Measurements from ENCODE around the gene WNT1. TPM values are rescaled to one million over a fixed set of nuclear protein-coding genes. Genes with fewer than 3 reads are reported as not detected.

WNT1 gene
- total RNA-seq, 1 donor from 2014 or later: not detected

DNA sequence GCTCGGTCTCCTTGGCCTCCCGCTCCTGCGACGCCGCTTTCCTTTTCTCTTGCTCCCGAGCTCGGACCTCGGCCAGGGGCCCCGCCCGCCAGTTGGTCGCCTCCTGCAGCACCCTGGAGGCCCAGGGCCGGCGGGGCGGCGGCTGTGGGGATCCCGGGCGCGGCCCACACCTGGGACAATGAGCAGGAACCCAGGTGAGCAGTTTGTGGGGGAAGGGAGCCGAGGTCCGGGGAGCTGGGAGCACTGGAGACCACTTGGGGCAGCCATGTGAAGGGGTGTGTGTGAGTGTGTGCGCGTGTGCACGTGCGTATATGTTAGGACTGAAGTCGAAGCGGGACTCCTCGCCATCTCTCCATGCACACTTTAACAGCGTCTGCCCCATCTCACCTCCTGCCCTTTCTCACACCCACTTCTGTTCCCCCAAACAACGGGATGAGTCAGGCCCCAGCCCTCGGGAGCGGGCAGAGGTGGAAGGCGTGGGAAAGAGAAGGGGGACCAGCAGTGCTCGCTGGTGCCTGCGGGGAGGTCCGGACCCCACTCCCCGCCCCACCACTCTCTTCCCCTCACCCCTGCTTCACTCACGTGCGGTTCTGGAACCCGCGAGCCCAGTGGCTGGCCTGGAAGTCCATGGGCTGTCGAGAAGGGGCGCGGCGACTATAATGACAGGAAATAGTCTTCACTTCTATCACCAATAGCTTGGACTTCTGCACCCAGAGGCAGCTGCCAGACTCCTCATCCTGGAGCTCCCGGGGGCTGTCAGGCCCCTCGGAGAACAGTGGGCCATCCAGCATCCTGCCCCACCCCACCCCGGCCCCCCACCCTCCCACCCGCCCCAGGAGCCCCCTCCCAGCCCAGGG lies 20.6 kb downstream of the WNT1 start:
- intact Hi-C loops (cut with micrococcal nuclease): loop anchor here (1.0 kb wide), 1 partner anchor 20 kb away; the partner anchor contains the start of gene PRKAG1

- intact Hi-C loops (cut with micrococcal nuclease): no loop called here
These were observed 21.4 kb downstream of the WNT1 start, which contains the start of gene DDN for GRCh38 chr12:48999371-49000131. Gene DDN (minus strand): TSS chr12:48999375. CDS start chr12:48999287, 88 bp downstream.

DNA sequence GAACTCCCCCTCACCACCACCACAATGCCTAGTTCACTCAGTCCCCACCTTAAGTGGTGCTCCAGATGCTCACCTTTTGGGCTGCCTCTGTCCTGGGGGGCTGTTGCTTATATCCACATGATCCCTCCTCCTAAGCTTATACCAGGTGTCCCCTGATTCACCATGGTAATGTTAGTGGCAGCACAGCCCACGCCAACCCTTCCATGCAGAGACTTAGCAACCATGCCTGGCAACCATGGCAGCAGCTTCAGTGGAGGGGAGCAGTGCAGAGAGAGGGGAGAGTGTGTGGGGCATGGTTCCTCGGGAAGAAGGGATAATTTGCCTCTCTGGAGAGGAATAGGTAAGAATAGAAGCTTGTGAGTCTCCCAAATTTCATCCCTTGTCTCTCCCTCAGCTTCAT lies 22.2 kb downstream of the WNT1 start:
- intact Hi-C loops (cut with micrococcal nuclease): no loop called here

GRCh38 chr12:49008943-49009342 lies 30.8 kb downstream of the WNT1 start:
- intact Hi-C loops (cut with micrococcal nuclease): no loop called here

DNA sequence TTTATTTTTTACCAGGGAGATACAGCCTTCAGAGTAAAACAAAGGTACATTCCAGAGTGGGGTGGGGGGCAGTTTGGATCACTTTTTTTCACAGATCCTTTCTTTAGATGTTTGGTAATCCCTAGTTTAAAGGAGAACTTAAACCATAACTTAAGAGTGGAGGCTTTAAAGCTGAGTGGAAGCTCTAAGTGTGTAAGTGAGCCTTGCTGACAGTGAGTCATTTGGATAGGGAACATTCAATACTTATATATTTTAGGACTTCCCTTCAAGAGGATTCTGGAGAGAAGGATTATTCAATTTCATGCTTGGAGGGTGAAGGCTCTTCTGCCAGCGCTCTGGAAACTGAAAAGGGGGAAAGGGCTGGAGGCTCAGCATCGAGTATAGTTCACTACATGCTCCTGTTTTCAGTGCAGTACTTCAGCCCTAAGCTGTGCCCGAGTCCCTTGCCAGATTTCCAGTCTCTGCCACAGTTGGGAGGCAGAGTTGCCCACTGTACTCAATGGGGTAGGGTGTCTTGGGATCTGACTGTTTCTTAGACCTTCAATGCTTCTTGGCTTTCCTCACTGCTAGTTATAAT lies 32.1 kb downstream of the WNT1 start:
- intact Hi-C loops (cut with micrococcal nuclease): no loop called here

- intact Hi-C loops (cut with micrococcal nuclease): no loop called here
These were observed 34.6 kb downstream of the WNT1 start for GRCh38 chr12:49012739-49013138.

DNA sequence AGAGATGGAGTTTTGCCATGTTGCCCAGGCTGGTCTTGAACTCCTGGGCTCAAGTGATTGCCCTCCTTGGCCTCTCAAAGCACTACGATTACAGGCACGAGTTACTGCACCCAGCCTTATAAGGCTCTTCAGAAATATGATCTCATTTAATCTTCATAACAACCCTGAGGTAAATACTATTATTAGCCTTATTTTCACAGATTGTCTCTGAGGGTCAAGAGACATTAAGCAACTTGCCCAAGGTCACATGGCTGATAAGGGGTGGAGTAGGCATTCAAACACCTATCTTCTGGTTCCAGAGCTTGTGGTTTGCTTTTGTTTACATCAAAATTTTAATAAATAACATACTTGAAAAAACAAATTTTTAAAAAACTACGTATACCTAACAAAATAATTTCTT lies 35.3 kb downstream of the WNT1 start:
- intact Hi-C loops (cut with micrococcal nuclease): no loop called here

- intact Hi-C loops (cut with micrococcal nuclease): no loop called here
These were observed 36.4 kb downstream of the WNT1 start for GRCh38 chr12:49014547-49014946.

DNA sequence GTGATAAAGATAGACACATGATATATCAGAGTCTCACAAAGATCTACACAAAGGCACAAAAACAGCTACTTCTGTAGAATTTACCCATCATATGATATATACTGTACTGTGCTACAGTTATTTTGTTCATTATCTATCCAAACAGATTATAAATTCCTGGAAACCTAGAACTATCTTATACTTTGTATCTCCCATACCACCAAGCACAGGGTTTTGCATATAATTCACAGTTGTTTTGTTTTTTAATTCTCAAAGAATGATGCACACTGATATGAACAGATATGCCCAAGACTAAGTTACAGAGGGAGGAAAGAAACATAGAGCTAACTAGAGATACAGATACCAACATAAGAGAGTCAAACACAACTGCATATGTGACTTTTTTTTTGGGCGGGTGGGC lies 37.1 kb downstream of the WNT1 start:
- intact Hi-C loops (cut with micrococcal nuclease): loop anchor here (5.0 kb wide), 1 partner anchor 33 kb away; no protein-coding TSS in a partner anchor

GRCh38 chr12:49017891-49018260 lies 39.8 kb downstream of the WNT1 start:
- intact Hi-C loops (cut with micrococcal nuclease): loop anchor here (1.0 to 5.0 kb wide), 7 partner anchors 20 to 216 kb away; partner anchors contain the start of gene DDX23

DNA sequence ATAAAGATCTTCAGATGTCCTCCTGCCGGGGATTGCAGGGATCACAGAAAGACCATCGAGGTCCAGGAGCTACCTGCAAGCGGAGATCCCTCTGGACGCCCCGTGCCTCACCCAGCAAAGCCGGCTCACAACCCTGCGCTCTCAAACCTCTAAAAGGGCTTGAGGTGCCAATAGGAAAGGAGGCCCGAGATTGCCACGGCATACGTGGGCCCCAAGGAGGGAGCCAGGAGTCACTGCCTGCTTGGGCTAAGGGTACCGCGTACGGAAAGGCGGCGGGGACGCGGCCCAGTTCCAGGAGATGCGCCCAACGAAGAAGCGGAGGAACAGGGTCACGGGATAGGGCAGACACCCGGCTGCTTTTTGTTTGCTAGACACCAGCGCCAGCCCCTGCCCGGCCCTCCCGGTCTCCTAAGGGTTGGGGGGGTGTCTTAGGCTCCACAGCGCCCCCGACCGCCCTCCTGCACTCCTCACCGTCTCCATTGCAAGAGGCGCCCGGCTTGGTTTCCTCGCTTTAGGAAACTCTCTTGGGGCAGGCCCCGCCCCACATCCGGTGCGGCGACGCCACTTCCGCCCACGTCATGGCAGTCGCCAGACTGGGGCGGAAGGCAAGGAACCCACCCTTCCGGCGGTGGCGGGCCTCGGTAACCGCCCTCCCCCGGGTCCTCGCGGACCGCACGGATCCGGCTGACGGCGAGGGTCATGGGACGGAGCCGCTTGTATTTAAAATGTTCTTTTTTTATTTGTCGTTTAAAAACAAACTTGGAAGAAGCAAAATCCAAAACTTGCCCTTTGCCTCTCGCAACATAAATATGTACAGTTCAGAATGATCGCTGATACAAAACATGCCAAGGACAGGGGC lies 40.4 kb downstream of the WNT1 start, which contains the start of gene PRKAG1:
TSS of gene PRKAG1 (minus strand) at position 516 of the 859 bp plus-strand sequence. CDS start at position 480, 36 bp downstream.
- intact Hi-C loops (cut with micrococcal nuclease): loop anchor here (1.0 to 5.0 kb wide), 7 partner anchors 20 to 216 kb away; partner anchors contain the start of gene DDX23

- intact Hi-C loops (cut with micrococcal nuclease): loop anchor here (5.0 kb wide), 1 partner anchor 37 kb away; no protein-coding TSS in a partner anchor
These were observed 41.0 kb downstream of the WNT1 start for GRCh38 chr12:49019120-49019430.

DNA sequence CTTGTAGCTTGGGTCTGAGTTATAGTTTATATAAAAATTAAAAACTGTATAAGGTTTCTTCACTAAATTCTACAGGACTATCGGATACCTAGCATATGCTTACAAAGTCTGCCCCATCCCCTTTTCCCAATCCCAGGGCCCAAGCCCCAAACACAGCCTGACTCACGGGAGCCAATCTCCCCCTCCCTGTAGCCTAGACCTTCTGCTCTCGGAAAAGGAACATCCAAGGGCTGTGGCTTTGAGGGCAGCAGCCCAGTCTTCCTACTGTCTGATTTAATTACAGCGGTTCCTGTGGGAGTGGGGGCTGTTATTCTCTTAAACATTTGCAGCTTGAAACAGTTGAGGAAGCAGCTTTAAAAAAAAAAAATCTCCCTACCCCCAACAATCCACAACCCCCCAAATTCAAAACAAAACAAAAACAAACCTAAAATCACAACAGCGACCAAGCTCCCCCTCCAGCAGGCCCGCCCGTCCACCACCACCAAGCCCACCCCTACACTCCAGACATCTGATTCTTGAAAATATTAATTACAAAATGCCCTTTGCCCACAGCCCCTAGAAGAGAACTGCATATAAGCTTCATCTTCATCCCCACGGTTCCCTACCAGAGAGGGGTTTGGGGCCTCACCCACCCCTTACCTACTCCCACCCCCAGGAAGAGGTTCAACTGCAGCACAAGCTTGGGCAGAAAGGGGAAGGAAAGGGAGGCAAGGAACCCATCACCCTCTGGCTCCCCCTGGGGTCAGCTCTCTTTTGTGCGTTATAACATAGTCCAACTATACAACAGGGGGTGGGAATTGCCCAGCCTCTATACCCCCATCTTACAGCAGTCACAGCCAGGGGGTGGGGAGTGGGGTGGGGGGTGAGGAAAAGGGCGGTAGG lies 41.6 kb downstream of the WNT1 start:
- intact Hi-C loops (cut with micrococcal nuclease): loop anchor here (5.0 kb wide), 1 partner anchor 37 kb away; no protein-coding TSS in a partner anchor

- intact Hi-C loops (cut with micrococcal nuclease): no loop called here
These were observed 42.3 kb downstream of the WNT1 start for GRCh38 chr12:49020441-49020840.

DNA sequence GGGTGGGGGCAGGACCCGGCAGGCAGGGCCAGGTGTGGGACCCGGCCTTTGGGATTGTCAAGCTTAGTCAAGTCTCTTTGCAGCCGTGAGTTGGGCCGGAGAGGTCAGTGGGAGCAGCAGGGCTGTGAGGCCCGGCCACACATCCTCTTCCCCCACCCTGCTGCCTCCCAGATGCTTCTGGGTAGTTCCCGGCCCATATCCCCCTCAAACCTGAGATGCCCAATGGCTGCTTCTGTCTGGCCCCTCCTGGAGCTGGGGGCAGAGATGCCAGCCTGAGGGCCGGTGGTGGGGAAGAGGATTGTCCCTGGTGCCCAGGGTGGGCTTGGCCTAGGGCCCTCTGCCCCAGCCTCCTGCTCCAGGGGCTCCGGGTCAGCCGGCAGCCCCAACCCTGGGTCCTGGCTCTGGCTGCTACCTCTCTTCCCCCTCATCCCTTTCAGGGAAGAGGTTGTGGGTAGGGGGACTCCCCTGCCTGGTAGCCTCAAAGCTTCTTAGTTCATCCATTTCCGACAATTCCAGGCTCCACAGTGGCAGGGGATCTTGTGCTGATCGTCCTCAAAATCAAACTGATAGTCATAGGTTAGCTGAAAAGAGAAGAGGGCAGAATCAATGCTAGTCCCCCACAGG lies 43.3 kb downstream of the WNT1 start:
- intact Hi-C loops (cut with micrococcal nuclease): no loop called here

- intact Hi-C loops (cut with micrococcal nuclease): no loop called here
These were observed 44.5 kb downstream of the WNT1 start for GRCh38 chr12:49022558-49023178.

DNA sequence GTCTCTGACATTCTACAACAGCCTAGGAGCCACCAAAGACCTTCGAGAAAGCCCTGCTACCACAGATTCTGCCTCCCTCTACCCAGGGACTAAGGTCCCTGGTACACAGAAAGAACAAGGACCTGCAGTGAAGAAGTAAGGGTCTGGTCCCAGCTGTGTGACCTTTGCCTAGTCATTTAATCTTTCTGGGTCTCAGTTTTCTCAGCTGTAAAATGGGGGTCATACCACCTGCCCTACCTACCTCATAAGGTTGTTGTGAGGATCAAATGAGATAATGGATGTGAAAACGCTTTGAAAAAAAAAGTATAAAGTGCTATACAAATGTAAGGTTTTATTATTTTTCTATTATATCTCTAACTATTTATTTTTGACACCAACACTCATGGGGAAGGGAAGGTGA lies 45.7 kb downstream of the WNT1 start:
- intact Hi-C loops (cut with micrococcal nuclease): no loop called here

DNA sequence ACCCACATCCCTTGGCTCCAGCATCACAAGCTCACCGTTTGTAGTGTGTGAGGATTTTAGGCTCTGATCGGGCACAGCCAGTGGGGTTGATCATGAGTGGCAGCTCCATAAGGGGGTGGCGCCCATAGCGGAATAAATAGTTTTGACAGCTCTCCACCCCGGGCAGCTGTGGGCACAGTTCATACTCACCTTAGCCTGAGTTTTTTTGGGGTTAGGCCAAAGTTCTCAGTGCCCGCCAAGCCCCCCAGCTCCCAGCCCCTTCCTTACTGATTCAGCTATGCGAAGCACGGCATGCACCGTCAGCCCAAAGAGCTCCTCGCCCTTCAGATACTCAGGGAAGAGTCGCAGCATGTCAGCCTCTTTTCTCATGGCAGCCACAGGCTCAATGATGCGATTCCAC lies 46.4 kb downstream of the WNT1 start:
- intact Hi-C loops (cut with micrococcal nuclease): no loop called here

DNA sequence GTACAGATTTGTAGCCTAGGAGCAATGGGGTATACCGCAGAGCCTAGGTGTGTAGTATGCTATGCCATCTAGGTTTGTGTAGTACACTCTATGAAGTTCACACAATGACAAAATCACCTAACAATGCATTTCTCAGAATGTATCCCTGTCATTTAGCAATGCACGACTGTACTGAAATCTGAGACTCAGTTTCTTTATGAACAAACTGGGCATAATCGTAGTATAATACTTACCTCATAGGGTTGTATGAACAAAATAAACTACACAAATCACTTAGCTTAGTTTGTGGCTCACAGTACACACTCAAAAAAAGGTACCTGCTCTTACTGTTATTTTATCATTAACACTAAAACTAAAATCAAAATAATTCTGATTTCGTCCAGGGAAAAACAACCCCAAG lies 47.3 kb downstream of the WNT1 start:
- intact Hi-C loops (cut with micrococcal nuclease): no loop called here
